Inflammatory macrophage treated with lipopolysaccharide for 1 hour (primary cell): ENCODE measurements around the gene FAM200B.
"Not testable (repeated sequence)": the region's sequence is repeated elsewhere in the genome, so short reads cannot be mapped to it uniquely, and the experiment has no call there.

Experiments used
- DNase-seq, 2 donors: peaks; one replicate each; pipeline ENCODE4 v3.0.0-alpha.2; 2020 to 2022

FAM200B gene

DNA sequence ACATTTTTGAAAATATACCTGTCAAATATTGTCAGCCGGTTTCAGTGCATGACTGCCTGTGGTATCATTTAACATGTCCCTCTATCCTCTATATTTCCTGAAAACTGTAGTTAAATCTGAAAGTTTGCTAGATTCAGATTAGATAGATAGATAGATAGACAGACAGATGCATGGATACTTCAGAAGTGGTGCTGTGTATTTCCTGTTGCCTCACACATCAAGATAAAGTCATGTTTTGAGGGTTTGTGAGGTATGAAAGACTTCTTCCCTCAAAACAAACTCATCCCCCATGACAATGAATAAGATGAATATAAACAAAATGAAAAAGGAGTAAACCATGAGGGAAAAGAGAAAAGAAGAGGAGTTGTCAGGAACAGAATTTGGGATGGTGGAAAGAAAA is 15.2 kb downstream of the FAM200B start:
- no peak for DNase-seq

DNA sequence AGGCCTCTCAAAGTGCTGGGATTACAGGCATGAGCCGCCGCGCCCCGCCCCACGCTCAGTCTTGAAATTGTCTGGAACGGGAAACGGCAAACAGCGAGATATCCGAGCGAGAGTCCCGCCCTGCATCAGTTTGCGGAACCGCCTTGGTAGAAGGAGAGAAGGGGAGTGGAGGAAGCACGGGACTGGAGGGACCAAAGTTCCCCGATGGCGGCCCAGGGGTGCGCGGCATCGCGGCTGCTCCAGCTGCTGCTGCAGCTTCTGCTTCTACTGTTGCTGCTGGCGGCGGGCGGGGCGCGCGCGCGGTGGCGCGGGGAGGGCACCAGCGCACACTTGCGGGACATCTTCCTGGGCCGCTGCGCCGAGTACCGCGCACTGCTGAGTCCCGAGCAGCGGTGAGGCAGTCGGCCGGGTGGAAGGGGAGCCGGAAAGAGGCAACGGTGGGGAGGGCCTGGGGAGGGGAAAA is 21.3 kb downstream of the FAM200B start, which contains the start of gene BST1:
Gene BST1, plus strand, starts transcription at position 125 of the 463 bp plus-strand sequence. Its CDS starts 80 bp downstream, at position 205.
- DNase-seq, result peak; percentile 80 to 87

DNA sequence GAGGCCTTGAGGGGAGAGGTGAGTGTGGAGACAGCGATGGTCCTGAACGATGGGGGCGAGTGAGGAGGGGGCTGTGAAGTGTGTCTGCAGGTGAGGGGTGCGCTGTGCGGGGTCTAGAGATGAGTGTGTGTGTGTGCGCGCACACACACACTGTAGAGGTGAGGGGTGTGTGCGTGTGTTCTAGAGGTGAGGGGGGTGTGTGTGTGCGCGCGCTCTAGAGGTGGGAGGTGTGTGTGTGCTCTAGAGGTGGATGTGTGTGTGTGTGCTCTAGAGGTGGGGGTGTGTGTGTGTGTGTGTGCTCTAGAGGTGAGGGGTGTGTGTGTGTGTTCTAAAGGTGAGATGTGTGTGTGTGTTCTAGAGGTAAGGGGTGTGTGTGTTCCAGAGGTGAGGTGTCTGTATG is 21.8 kb downstream of the FAM200B start:
- DNase-seq, result no peak

DNA sequence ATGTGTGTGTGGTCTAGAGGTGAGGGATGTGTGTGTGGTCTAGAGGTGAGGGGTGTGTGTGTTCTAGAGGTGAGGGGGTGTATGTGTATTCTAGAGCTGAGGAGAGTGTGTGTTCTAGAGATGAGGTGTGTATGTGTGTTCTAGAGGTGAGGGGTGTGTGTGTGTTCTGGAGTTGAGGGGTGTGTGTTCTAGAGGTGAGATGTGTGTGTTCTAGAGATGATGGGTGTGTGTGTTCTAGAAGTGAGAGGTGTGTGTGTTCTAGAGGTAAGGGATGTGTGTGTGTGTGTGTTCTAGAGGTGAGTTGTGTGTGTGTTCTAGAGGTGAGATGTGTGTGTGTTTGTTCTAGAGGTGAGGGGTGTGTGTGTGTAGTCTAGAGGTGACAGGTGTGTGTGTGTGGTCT is 22.5 kb downstream of the FAM200B start:
- DNase-seq, result no peak

DNA sequence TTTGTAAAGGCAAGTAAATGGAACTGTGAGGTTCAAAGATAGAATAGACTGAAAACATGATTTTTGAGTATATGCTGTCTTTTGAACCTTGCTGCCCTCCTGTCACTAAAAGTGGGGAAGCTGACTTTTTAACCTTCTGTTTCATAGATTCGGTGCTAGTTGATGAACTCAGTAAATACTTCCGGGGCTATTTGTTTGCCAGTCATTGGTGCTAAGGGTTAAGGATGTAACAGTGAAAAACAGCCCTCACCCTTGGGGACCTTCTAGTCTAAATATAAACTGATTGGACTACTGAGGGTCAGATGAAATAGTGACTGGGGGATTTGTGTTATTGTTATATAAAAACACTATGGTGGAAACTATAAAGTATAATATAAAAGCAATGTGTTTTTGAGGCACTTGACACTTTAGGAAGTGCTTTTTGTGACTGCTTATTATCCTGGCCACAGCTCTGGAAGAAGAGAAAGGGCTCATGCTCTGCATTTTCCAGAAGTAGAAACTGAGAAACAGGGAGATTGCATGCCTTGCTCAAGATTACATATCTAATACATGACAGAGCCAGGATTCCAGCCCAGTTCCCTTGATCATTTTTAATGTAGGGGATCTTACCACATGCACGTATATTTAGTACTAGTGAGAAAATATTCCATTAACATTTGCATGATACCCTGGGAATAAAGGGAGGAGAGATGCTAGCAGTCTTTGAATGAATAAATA is 25.2 kb downstream of the FAM200B start:
- DNase-seq, result no peak

DNA sequence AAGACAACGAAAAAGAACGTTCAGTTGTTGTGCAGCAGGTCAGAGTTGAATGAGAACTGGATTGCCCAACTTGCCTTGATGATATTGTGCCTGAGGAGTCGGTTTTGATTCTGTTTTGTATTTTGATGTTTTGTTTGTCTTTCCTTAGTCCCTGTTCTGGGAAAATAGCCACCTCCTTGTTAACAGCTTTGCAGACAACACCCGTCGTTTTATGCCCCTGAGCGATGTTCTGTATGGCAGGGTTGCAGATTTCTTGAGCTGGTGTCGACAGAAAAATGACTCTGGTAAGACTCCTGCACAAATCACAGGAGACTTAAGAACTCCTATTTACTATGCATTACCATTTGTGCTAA is 25.7 kb downstream of the FAM200B start:
- DNase-seq, result no peak

DNA sequence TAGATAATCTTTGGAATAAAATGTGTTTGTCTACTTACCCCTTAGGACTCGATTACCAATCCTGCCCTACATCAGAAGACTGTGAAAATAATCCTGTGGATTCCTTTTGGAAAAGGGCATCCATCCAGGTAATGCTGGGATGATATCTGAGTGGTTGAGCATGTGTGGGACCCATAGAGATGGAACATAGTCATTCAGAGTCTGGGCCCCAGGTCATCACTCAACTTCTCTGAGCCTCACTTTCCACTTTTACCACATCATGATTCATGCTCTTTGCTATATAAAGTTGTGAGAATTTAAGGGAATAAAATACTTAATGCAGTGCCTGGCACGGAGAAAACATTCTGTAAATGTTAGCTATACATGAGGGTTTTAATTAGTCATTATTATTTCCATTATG is 30.1 kb downstream of the FAM200B start:
- DNase-seq, result no peak

DNA sequence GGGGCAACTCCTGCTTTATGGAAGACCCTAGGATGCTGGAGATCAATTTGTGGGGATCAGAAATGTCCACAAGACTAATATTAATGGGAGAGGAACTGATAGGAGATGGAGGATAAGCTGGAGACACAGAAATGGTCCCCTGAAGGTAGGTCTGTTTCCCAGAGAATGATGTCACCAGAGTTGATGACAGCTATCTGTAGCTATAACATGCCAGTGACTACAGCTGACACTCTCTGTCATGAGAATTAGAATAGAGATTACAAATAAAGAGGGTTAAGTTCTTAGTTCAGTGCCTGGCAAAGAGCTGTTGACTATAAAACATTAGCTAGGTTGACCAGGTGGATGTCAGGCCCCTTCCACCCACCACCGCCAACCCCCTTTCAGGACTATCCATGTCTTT is 30.6 kb downstream of the FAM200B start:
- DNase-seq, result no peak

DNA sequence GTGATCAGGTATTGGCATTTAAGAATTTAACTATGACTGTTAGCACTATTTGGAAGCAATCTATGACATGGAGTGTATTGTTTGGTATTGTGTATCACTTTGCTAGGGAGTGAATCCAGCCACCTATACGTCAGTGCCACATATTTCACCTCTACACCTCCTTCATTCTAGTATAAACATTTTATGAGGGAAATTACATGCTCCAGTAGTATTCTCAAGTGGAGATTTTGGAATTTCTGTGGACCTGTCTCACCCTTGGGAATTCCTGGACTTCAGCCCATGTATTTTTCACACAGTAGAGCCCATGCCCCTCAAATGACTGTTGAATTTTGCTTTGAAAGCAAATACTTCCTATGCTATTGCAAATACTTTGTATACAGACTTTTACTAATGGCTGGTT is 32.5 kb downstream of the FAM200B start:
- DNase-seq, result no peak

DNA sequence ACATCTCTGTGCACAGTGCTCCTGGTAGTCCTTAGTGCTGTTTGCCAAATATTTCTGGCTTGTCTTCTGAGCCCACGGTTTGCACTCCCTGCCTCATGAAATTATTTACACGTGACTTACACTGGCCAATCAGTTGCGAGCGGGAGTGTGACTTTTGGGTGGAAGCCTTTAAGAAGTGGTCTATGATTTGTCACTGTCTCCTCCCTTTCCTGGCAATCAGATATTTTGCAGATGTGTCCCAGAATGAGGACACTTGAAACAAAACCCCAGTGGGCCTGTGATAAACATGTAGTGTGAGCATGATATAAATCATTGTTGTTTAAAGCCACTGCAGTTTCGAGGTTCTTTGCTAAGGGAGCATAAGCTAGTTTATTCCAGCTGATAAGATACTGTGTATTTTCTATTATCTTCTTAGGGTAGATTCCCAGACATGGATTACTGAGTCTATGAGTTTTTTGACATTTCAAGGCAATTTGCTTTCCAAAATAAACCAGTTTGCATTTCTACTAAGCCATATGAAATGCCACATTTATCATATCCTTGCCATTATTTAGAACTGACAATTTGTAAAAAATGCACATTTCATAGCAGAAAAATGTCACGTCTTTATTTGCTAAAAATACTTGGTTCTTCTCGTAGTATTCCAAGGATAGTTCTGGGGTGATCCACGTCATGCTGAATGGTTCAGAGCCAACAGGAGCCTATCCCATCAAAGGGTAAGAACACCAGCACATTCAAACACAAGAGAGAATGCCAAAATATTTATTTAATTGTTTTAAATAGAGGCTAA is 33.2 kb downstream of the FAM200B start:
- DNase-seq, result no peak

DNA sequence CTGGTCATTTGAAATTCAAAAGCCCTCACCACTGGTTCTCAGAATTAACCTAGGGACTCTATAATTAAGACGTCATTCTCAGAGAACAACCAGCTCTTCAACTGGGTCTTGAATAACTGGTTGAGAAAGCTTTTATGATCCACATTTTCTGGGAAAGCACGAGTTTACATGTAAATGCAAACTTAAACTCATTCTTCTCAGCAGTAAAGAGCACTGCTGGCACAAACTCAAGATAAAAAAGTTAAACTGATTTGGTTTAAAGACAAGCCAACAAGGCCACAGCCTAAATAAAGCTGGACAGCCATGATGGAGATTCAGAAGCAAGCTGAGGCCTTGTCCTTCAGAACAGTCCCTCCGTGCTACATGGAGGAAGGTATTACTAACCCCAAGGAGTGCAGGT is 34.5 kb downstream of the FAM200B start:
- DNase-seq, result no peak

DNA sequence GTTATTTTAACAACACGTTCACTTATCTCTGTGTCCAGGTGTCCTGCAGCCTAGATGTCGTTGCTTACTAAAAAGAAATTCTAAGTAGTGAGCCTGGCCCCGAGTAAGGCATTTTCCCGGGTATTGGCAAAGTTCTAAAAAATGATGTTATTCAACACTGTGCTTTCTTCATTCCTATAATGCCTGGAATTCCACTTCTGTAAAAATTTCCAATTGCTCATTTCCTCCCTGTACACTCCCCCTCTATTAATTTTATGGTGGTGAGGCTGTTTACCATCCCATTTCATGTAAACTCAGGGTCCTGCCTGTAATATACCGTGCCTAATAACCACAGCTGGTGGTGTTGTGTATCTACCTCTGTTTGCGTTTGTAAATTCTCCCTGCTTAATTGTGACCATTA is 35.5 kb downstream of the FAM200B start:
- no peak for DNase-seq

DNA sequence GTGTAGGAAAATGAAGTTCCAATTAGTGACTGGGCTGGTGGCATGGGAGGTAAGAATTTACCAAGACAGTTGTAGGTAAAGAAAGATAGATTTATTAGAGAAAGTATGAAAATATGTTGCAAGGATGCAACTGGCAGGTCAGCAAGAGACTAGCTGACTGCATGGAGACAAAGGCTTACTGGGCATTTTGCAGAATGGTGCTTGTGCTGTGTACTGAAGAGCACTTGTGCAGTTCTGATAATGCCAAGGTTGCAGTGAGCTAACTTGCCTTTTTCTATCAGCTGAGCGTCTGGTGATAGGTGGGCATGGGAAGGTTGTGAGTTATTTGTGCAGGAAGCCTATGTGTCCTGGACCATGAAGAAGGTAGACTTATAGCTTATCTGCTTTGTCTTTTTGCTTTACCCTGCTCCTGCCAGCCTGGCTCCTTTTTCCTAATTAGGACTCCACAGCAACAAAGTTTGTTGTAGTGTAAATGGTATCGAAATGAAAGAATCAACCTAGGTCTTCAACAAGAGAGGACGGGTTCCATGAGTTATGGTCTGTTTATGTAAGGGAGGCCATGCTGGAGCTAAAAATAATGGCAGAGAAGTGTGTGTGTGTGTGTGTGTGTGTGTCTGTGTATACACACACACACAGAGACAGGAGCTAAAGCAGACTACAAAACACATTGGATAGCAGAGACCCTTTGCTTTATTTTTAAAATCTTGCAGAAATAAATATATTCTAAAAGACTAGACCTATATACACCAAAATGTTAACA is 36.2 kb downstream of the FAM200B start:
- no peak for DNase-seq

DNA sequence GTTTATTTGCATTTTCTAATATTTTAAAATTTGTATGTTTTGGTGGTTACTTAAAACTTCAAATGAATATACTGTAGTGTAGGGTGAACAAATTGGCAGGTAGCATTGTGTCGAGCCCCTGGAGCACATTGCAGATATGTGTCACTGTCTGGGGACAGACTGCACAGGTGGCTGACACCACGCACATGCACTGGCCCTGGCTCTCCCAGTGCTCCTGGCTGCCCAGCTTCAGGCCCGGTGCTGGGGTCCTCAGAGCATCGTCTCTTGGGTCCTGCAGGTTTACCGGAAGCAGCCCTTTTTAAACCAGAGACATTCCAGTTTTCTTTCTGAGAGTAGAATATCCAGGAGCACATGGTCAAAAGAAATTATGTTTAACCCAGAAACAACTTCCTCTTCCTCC is 36.8 kb downstream of the FAM200B start:
- no peak for DNase-seq

DNA sequence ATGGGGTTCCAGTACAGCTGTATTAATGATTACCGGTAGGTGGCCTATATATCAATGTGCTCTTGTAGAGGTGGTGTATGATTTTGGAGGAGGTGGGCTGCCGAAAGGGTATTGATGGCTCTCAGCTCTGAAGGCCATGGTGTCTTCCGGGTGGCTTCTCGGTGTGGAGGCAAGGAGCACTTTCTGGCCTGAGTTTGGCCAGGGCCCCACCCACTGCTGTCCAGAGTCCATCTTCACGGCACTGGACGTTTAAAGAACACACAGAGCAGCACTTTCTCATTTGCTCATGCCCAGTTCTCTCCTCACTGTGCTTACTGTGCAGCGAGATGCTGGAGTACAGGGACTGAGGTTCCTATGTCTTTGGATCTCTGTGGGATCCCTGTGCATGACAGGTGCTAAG is 37.3 kb downstream of the FAM200B start:
- DNase-seq, result no peak

DNA sequence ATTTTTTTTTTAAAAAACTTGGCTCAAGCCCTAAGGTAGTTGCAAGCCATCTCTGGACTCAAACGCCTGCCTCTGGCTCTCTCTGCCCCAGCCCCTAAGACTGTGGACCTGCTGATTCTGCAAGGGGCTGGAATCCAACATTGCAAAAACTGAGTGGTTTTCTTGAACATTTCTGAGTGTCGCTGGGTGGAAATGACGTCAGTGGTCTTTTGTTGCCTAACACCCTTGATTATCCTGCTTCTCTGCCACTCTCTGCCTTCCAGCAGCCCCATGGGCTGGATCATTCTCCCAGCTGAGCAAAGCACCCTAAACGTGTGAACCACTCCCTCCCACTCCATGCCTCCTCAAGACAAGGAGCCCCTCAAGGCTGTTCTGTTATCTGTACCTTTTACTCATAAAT is 37.9 kb downstream of the FAM200B start:
- DNase-seq, result peak; percentile 62 to 77

DNA sequence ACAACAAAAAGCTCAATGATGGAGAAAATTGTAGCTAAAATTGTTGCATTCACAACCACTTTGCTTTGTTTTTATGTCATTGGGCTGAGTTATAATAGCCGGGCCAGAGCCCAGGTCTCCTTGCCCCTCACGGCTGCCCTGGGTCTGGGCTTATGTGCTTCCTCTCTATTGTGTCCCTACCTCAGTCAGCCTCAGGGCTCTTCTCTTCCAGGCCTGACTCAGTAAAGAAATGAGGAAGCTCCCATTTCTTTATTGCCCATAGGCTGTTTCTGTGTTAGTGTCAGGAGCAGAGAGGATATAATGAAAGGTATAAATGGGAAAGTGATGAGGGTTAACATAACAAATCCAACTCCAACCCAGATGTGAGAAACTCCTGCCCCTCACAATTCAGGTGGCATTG is 39.2 kb downstream of the FAM200B start:
- DNase-seq, result peak; percentile 33 to 35

DNA sequence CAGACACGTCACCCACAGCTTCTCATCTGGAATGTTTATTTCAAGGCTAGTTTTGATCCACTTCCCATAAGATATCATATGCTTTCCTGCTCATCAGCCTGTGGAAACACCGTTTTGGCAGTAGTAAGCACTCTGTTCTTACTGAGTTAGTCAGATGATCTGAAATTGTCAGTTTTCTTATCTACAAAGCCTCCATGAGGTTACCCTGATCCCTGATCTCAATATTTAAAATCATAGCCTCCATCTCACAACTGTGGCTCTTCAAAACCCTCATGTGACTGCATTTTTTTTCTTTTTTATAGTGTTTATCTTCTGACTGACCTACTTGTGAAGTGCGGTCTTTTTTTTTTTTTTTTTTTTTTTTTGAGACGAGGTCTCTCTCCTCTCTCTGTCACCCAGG is 44.0 kb downstream of the FAM200B start:
- DNase-seq, result no peak

DNA sequence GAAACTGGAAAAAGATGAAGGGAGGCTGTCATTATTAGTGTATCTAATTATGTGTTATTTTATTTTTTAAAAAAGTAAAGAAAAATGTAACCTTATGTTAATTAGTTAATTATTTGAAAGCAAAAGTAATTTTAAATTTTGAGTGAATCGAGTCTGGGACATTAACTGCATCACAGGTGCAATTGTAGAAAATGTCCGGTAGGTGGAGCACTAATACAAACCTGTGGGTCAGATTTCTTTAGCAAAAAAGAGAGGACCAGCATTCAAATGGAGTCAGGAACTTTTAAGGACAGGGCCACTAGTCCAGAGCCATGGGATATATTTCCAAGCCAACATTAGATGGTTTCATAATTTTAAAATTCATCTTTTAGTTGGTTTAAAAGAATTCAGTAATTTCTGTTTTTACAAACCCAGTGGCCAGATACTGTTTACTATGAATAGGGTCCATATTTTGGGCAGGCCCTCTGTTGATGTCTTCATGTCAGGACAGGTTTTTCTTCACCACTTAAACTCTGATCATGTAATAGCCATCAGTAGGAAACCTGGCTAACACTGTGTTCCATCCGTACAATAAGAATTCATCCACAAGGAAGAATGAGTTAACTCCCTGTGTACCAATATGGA is 48.4 kb downstream of the FAM200B start:
- DNase-seq, result peak; percentile 46 to 82

DNA sequence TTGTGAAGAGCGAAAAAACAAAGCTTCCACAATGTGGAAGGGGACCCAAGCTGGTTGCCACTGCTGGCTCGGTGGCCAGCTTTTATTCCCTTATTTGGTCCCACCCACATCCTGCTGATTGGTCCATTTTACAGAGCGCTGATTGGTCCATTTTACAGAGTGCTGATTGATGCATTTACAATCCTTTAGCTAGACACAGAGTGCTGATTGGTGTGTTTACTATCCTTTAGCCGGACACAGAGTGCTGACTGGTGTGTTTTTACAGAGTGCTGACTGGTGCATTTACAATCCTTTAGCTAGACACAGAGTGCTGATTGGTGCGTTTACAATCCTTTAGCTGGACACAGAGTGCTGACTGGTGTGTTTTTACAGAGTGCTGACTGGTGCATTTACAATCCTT is 51.4 kb downstream of the FAM200B start:
- not testable (repeated sequence) for DNase-seq

DNA sequence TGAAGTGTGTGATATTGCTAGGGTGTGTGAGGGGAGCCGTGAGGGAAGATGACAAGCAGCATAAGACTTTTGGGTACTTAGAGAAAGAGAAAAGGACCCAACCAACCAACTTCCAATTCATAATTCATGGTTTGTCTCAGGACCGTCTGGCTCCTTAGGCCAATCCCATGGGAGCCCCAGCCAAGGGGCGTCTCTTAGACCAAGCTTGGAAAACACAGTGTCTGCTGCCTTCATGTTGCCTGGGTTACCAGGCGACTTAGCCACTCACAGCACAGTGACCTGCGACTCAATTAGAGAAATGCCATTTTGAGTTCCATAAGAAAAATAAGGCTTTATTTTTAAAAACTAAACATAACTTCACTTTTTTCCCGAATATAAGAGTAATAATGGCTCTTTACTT is 53.9 kb downstream of the FAM200B start:
- no peak for DNase-seq

DNA sequence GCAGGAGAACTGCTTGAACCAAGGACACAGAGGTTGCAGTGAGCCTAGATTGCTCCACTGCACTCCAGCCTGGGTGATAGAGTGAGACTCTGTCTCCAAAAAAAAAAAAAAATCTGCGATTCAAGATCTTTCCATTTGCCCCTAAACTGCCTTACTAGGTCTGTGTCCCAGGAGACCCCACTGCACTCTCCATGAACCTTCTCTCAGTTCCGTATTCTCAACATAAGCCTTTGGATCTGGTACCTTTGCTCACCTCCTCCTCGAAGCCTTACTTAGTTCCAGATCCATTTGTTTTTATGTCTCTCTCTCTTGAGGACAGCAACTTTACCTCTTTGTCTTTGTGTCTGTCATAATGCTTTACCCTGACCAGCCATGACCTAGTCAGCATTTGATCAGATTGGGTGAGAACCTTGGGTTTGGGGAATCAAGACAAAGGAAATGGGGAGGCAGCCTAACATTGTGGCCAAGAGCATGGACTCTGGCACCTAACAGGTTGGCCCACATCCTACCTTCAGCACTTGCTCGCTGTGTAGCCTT is 55.0 kb downstream of the FAM200B start:
- no peak for DNase-seq

DNA sequence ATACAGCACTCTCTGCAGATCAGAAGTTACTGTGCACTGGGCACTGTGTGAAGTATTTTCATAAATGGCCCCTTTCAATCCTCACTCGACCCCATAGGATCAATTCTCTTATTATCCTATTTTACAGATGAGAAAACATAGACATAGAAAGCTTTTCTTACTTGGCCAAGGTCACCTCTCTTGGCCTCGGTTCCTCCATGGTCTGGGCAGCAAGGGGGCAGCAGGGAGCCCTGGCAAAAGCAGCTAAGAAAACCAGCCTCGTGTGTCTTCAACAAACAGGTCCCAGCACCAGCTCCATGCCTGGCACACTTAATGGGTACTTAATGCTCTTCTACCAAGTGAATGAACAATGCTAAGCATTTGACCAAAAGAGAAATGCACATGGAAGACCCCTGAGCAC is 55.6 kb downstream of the FAM200B start:
- DNase-seq, result no peak
